ENCODE results near the gene NEDD8. TPM values are rescaled to one million over a fixed set of nuclear protein-coding genes. Genes with fewer than 3 reads are reported as not detected.

NEDD8 gene
- total and polyA plus RNA-seq, 2 donors (not counting 1 experiment from before 2014, with no cell fraction given): 145 to 441 TPM

DNA sequence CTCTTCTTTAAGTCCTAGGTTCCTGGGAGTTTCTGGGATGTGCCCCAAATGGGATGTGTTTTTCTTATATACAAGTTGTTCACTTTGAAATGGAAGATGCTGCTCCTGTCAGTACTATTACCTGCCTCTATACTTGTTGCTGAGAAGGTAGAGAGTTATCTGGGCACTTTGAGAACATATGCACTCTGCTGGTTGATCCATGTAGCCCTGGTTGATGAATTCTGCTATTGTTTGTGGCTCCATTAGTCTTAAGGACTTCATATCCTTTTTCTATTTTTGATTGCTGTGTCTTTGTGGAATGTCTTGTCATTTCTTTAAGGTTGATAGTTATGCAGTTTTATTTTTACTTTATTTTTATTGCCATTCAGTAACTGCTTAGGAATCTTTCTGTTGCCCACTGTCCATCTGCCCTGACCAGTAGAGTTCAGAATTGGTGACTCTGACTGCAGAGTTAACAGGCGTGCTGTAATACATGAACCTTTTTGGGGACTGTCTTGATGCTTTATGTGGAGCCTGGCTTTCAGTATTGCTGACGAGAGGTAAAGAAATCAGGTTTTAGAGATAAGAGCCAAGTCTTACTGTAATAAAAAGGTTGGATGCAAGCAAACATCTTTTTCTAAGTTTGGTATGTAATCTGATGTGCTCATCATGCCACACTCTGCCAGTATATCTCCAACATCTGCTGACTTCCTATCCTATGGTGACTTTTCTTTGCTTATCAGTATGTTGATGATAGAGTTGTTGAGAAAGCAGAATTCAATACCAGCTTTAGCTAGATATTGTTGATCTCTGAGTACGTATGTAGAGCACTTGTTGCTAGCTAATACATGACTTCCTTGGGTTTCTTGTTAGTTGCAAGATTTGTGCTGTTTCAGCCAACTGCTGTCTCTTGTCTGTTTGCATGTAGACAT is 2.2 kb upstream of the NEDD8 start:
- H3K79me2 ChIP-seq (ENCODE audit: control insufficient read depth, insufficient read depth, low read length): peaks cover 46% of the 10 kb centered on the region
- H3K27me3 ChIP-seq (ENCODE audit: control insufficient read depth, insufficient read depth, low read length): no peaks in the 10 kb centered on the region
- TF ChIP-seq EZH2 (IDR thresholded peaks at IDR 0.05; ENCODE audit: low read length, missing control alignments): no peak
- TF ChIP-seq, protein P1, sequence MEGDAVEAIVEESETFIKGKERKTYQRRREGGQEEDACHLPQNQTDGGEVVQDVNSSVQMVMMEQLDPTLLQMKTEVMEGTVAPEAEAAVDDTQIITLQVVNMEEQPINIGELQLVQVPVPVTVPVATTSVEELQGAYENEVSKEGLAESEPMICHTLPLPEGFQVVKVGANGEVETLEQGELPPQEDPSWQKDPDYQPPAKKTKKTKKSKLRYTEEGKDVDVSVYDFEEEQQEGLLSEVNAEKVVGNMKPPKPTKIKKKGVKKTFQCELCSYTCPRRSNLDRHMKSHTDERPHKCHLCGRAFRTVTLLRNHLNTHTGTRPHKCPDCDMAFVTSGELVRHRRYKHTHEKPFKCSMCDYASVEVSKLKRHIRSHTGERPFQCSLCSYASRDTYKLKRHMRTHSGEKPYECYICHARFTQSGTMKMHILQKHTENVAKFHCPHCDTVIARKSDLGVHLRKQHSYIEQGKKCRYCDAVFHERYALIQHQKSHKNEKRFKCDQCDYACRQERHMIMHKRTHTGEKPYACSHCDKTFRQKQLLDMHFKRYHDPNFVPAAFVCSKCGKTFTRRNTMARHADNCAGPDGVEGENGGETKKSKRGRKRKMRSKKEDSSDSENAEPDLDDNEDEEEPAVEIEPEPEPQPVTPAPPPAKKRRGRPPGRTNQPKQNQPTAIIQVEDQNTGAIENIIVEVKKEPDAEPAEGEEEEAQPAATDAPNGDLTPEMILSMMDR (conservative IDR thresholded peaks at IDR 0.05 in 1 of 2, IDR thresholded peaks at IDR 0.05 in 1 of 2; ENCODE audit: low read depth in 1 of 2, low read length in 2 of 2): no peak
- DNase-seq (ENCODE audit: low read depth in 2 of 2): no peak
- H3K4me3 ChIP-seq (replicated peaks in 1 of 4; ENCODE audit: control extremely low read depth in 1 of 4, insufficient read depth in 1 of 4, low read depth in 3 of 4, low read length in 4 of 4): peak overlapping the region in 1 of 4 experiments; percentile 18
- H2AFZ ChIP-seq (ENCODE audit: low read length): no peak overlapping the region
- no peaks in the 10 kb centered on the region for H4K20me1 ChIP-seq (ENCODE audit: control insufficient read depth, extremely low read depth, insufficient read depth, low read length)
- no peak overlapping the region for H3K9ac ChIP-seq (ENCODE audit: insufficient read depth, low read length)
- no peaks in the 10 kb centered on the region for H3K9me3 ChIP-seq (ENCODE audit: control insufficient read depth, insufficient read depth, low read depth, low read length)
- H3K27ac ChIP-seq (ENCODE audit: insufficient read depth, low read length): no peak overlapping the region
- H3K36me3 ChIP-seq (ENCODE audit: control insufficient read depth, insufficient read depth, low read length): peaks cover 21% of the 10 kb centered on the region
- peak overlapping the region; percentile 100 for H3K4me2 ChIP-seq (ENCODE audit: extremely low read depth, insufficient read depth, low read length)
- peaks cover 15% of the 10 kb centered on the region for H3K4me1 ChIP-seq (ENCODE audit: control insufficient read depth, extremely low read depth, insufficient read depth, low read length)

DNA sequence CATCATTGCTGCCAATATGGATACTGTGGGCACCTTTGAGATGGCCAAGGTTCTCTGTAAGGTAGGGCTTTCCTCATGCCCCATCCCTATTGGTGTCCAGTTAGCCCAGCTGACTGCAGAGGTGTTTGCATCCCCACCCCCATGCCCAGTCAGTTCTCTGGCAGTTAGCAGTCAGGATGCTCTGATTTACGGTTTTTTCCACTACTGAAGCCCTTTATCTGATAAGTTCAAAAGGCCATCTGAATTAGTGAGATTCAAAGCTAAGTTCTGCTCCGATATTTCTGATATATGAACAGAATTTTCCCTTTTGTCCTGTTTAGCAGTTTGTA is 1.3 kb upstream of the NEDD8 start:
- Histone ChIP-seq H3K9ac (ENCODE audit: insufficient read depth, low read length) (peak overlapping the region; percentile 68), H3K27me3 (ENCODE audit: control insufficient read depth, insufficient read depth, low read length) (no peaks in the 10 kb centered on the region), H3K79me2 (ENCODE audit: control insufficient read depth, insufficient read depth, low read length) (peaks cover 51% of the 10 kb centered on the region), H4K20me1 (ENCODE audit: control insufficient read depth, extremely low read depth, insufficient read depth, low read length) (no peaks in the 10 kb centered on the region), H3K4me2 (ENCODE audit: extremely low read depth, insufficient read depth, low read length) (peak overlapping the region; percentile 100), H2AFZ (ENCODE audit: low read length) (no peak overlapping the region), H3K4me1 (ENCODE audit: control insufficient read depth, extremely low read depth, insufficient read depth, low read length) (peaks cover 15% of the 10 kb centered on the region), H3K27ac (ENCODE audit: insufficient read depth, low read length) (peak overlapping the region; percentile 89), H3K36me3 (ENCODE audit: control insufficient read depth, insufficient read depth, low read length) (peaks cover 19% of the 10 kb centered on the region), H3K4me3 (replicated peaks in 1 of 4; ENCODE audit: control extremely low read depth in 1 of 4, insufficient read depth in 1 of 4, low read depth in 3 of 4, low read length in 4 of 4) (peak overlapping the region; percentile 66 to 82 (median 73)), H3K9me3 (ENCODE audit: control insufficient read depth, insufficient read depth, low read depth, low read length) (no peaks in the 10 kb centered on the region)
- TF ChIP-seq, protein P1 (conservative IDR thresholded peaks at IDR 0.05 in 1 of 2, IDR thresholded peaks at IDR 0.05 in 1 of 2; ENCODE audit: low read depth in 1 of 2, low read length in 2 of 2): no peak
- no peak for TF ChIP-seq EZH2 (IDR thresholded peaks at IDR 0.05; ENCODE audit: low read length, missing control alignments)
- no peak for DNase-seq (ENCODE audit: low read depth in 2 of 2)

DNA sequence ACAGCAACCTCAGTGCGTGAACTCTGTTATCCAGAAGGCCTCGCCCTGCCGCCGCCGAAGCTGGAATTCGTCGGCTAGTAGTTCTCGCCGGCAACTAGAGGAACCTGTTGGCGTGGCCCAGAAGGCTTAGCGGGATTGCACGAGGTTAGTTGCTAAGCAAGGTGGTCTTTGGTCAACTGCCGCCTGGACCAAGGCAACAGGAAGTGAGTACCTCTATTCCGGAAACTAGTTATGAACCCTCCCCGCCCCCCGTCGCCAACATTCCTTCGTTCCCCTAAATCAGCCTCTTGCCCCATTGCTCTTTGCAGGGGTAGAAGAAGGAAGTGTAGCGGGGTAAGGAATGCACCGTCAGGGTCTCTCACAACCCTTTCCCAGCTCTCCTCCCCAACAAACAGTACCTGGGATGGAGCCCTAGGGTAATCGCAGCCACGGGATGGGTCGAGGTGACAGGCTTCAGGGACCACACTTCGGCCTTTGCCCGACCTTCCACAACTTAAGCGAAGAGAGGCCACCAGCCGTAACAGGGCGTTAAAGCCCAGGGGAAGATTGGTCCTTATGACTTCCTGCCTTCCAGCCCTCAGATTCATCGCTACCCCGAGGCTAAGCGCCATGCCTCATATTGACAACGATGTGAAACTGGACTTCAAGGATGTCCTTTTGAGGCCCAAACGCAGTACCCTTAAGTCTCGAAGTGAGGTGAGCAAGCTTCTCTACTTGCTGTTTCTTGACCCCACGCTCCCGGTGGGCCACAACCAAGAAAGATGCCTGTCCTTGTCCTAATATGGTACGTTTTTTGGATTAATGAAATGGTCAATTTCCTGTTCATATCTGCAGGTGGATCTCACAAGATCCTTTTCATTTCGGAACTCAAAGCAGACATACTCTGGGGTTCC is 724 bp upstream of the NEDD8 start, which contains the start of gene GMPR2:
TSS of gene GMPR2 (plus strand) at position 285 of the 893 bp plus-strand sequence. CDS start at position 610, 325 bp downstream.
- Histone ChIP-seq H2AFZ (ENCODE audit: low read length) (peak within 1 kb of the TSS; percentile 96), H3K79me2 (ENCODE audit: control insufficient read depth, insufficient read depth, low read length) (peaks cover 57% of the 10 kb centered on the region), H3K9ac (ENCODE audit: insufficient read depth, low read length) (peak within 1 kb of the TSS; percentile 76), H3K4me3 (replicated peaks in 1 of 4; ENCODE audit: control extremely low read depth in 1 of 4, insufficient read depth in 1 of 4, low read depth in 3 of 4, low read length in 4 of 4) (peak within 1 kb of the TSS; percentile 66 to 82 (median 73)), H3K36me3 (ENCODE audit: control insufficient read depth, insufficient read depth, low read length) (peaks cover 16% of the 10 kb centered on the region), H3K4me2 (ENCODE audit: extremely low read depth, insufficient read depth, low read length) (peak within 1 kb of the TSS; percentile 100), H3K27ac (ENCODE audit: insufficient read depth, low read length) (peak within 1 kb of the TSS; percentile 89), H4K20me1 (ENCODE audit: control insufficient read depth, extremely low read depth, insufficient read depth, low read length) (no peaks in the 10 kb centered on the region), H3K9me3 (ENCODE audit: control insufficient read depth, insufficient read depth, low read depth, low read length) (no peaks in the 10 kb centered on the region), H3K4me1 (ENCODE audit: control insufficient read depth, extremely low read depth, insufficient read depth, low read length) (peaks cover 15% of the 10 kb centered on the region), H3K27me3 (ENCODE audit: control insufficient read depth, insufficient read depth, low read length) (no peaks in the 10 kb centered on the region)
- DNase-seq (ENCODE audit: low read depth in 2 of 2): no peak
- no peak for TF ChIP-seq EZH2 (IDR thresholded peaks at IDR 0.05; ENCODE audit: low read length, missing control alignments)
- TF ChIP-seq, protein P1 (conservative IDR thresholded peaks at IDR 0.05 in 1 of 2, IDR thresholded peaks at IDR 0.05 in 1 of 2; ENCODE audit: low read depth in 1 of 2, low read length in 2 of 2): no peak

Data from fibroblast of lung (primary cell).